Endodermal cell (in vitro differentiated cells): ENCODE data around the gene LRRC26. TPM values are rescaled to one million over a fixed set of nuclear protein-coding genes. Genes with fewer than 3 reads are reported as not detected.

Experiments
- DNase-seq: peaks from one replicate; pipeline ENCODE4 v3.0.0-alpha.2; 2017
- H3K27ac ChIP-seq: 2 replicates; pipeline ENCODE4 v1.5.1; 2013; ENCODE audit warnings: mild to moderate bottlenecking, low read depth, low read length, moderate library complexity
- H3K27me3 ChIP-seq: 2 replicates; pipeline ENCODE4 v1.6.1; 2013; ENCODE audit warnings: mild to moderate bottlenecking, low read length, moderate library complexity; ENCODE audit not compliant: insufficient read depth, control insufficient read depth, poor library complexity, severe bottlenecking
- H3K36me3 ChIP-seq: 2 replicates; pipeline ENCODE4 v1.7.0; 2013; ENCODE audit warnings: mild to moderate bottlenecking, low read length, moderate library complexity; ENCODE audit not compliant: control insufficient read depth, insufficient read depth
- H3K4me1 ChIP-seq: one replicate; pipeline ENCODE4 v1.7.0; 2013; ENCODE audit warnings: low read length; ENCODE audit not compliant: control insufficient read depth, insufficient read depth
- H3K4me3 ChIP-seq: 2 replicates; pipeline ENCODE4 v1.5.1; 2013; ENCODE audit warnings: mild to moderate bottlenecking, low read length, moderate library complexity
- H3K9ac ChIP-seq: 2 replicates; pipeline ENCODE4 v1.6.1; 2013; ENCODE audit warnings: mild to moderate bottlenecking, low read length, moderate library complexity; ENCODE audit not compliant: poor library complexity, severe bottlenecking; ENCODE audit errors: extremely low read depth
- H3K9me3 ChIP-seq: 2 replicates; pipeline ENCODE4 v1.6.1; 2013; ENCODE audit warnings: mild to moderate bottlenecking, low read length, moderate library complexity; ENCODE audit not compliant: control insufficient read depth
- H3K27ac Mint-ChIP-seq: 2 replicates; pipeline ENCODE4 v1.8.0; 2020; ENCODE audit warnings: mixed read lengths
- H3K27me3 Mint-ChIP-seq: 2 replicates; pipeline ENCODE4 v1.8.0; 2021; ENCODE audit warnings: mild to moderate bottlenecking, mixed read lengths; ENCODE audit not compliant: insufficient read depth
- H3K36me3 Mint-ChIP-seq: 2 replicates; pipeline ENCODE4 v1.8.0; 2020; ENCODE audit warnings: low read depth, mixed read lengths
- H3K4me1 Mint-ChIP-seq: 2 replicates; pipeline ENCODE4 v1.8.0; 2020; ENCODE audit warnings: mixed read lengths
- H3K4me3 Mint-ChIP-seq: 2 replicates; pipeline ENCODE4 v1.8.0; 2020; ENCODE audit warnings: mild to moderate bottlenecking, moderate library complexity, mixed read lengths
- H3K9me3 Mint-ChIP-seq: 2 replicates; pipeline ENCODE4 v1.8.0; 2020; ENCODE audit warnings: mild to moderate bottlenecking, mixed read lengths
- WGBS, 2 experiments: methylation state at CpG; one replicate each; pipeline versions ENCODE4 v1.1.5 to v1.1.7; 2013; ENCODE audit warnings: missing lambda C conversion rate in 2 of 2, mixed read lengths in 1 of 2; ENCODE audit not compliant: insufficient coverage in 1 of 2, insufficient read length in 1 of 2; 5-methylcytosine and 5-hydroxymethylcytosine counted together
- long read RNA-seq, 4 experiments: library from polyadenylated mRNA in 2 of 4; library from RNA in 1 of 4; library from capped mRNA in 1 of 4; stranded (forward) in 3 of 4; unstranded in 1 of 4; transcript quantifications; one replicate each; pipeline ENCODE4 v2.0.0, GENCODE V29; 2020 to 2021; ENCODE audit warnings: inconsistent platforms in 1 of 4
- polyA plus RNA-seq, 2 experiments: library from polyadenylated mRNA; stranded (reverse); fragments of 50-300 nt; gene quantifications; one replicate each; pipeline ENCODE4 v1.2.3, GENCODE V29; 2013
- total RNA-seq, 2 donors: library from RNA; stranded (reverse); fragmentation: NEBNext Ultra II Directional in 1 of 2; extraction: Animal tissue kit (Norgen Biotek cat#: 25700) in 1 of 2; gene quantifications; 2 replicates in 1 of 2; 3 replicates in 1 of 2; pipeline ENCODE4 v1.2.1, GENCODE V29; 2021
- TF ChIP-seq, protein P1 (sequence below): fragments of 200-600 bp; sonication (generic); conservative IDR thresholded peaks from 2 replicates; pipeline ENCODE4 v1.5.0; 2021; ENCODE audit warnings: antibody characterized with exemption, mild to moderate bottlenecking

LRRC26 gene, protein sequence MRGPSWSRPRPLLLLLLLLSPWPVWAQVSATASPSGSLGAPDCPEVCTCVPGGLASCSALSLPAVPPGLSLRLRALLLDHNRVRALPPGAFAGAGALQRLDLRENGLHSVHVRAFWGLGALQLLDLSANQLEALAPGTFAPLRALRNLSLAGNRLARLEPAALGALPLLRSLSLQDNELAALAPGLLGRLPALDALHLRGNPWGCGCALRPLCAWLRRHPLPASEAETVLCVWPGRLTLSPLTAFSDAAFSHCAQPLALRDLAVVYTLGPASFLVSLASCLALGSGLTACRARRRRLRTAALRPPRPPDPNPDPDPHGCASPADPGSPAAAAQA
- under 1 TPM in 1 of 2 donors, not detected in 1; 0.53 TPM for total RNA-seq
- 0.39 TPM for polyA plus RNA-seq (2013, experiment 1 of 2)
- not detected for polyA plus RNA-seq (2013, experiment 2 of 2)
- long read RNA-seq, experiment 1, partial matches to known transcripts, result 0 of 1 reads
- long read RNA-seq, experiment 1, other reads (novel, unspliced or antisense), result 0 of 1 reads
- long read RNA-seq, experiment 2, result 0 reads
- long read RNA-seq, experiment 3, result 0 reads
- long read RNA-seq, experiment 4, result 0 reads

DNA sequence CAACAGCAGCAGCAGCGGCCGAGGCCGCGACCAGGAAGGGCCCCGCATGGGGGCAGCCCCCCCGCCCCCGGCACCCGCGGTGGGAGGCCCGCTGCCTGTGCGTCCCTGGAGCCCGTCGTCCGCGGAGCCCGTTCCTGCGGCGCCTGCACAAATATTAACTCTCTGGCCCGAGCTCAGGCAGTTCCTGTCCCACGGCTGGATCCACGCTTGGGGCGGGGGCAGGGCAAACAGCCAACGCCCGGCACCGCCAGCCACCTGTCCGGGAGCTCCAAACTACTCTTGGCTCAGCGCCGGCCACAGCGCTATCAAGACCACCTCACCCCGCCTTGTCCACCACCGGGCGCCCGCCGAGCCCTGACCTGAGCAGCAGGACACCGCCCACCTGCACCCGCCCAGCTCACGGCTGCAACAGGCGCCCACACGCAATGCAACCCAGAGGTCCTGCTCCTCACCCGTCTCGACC is at the start of gene LRRC26:
LRRC26 (minus strand) TSS at position 156 of the 463 bp plus-strand sequence; CDS start at position 48, 108 bp downstream.
- Mint-ChIP-seq H3K36me3 (no peaks in the 10 kb centered on the region), H3K4me1 (no peaks in the 10 kb centered on the region), H3K9me3 (no peaks in the 10 kb centered on the region), H3K27ac (no peak within 1 kb of the TSS), H3K27me3 (peaks cover 75% of the 10 kb centered on the region), H3K4me3 (peak within 1 kb of the TSS; percentile 46)
- Histone ChIP-seq H3K27ac (no peak within 1 kb of the TSS), H3K4me3 (peak within 1 kb of the TSS; percentile 77), H3K9me3 (no peaks in the 10 kb centered on the region), H3K36me3 (no peaks in the 10 kb centered on the region), H3K9ac (no peak within 1 kb of the TSS), H3K4me1 (no peaks in the 10 kb centered on the region), H3K27me3 (peaks cover 95% of the 10 kb centered on the region)
- 14 to 26% methylated on average over 27 to 41 of the region's 41 CpGs for WGBS, 2 experiments
- TF ChIP-seq, protein P1, sequence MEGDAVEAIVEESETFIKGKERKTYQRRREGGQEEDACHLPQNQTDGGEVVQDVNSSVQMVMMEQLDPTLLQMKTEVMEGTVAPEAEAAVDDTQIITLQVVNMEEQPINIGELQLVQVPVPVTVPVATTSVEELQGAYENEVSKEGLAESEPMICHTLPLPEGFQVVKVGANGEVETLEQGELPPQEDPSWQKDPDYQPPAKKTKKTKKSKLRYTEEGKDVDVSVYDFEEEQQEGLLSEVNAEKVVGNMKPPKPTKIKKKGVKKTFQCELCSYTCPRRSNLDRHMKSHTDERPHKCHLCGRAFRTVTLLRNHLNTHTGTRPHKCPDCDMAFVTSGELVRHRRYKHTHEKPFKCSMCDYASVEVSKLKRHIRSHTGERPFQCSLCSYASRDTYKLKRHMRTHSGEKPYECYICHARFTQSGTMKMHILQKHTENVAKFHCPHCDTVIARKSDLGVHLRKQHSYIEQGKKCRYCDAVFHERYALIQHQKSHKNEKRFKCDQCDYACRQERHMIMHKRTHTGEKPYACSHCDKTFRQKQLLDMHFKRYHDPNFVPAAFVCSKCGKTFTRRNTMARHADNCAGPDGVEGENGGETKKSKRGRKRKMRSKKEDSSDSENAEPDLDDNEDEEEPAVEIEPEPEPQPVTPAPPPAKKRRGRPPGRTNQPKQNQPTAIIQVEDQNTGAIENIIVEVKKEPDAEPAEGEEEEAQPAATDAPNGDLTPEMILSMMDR, result no peak
- DNase-seq, result no peak

DNA sequence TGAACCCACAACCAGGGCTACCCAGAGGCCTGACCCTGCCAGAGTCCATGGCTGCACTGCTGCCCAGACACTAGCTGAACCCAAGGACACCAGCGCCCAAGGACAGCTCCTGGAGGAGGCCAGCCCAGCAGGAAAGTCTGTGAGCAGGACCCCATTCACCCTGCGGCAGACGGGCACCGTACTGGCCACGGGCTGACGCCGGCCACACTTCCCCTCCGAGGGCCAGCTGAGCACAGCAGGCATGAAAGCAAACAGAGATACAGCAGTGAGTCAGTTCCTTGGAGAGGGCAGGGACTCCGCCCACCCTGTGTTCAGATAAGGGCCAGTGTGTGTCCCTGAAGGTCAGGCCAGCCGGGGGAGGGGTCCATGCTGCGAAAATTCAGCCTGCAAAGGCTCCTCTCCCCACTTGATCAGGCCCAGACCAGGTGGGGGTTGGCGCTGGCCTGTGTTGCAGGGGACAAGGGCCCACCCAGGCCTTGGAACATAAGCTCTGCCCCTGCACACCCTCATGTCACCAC is 49.0 kb upstream of the LRRC26 start:
- Histone ChIP-seq H3K9ac (peak overlapping the region; percentile 30), H3K4me3 (no peak overlapping the region), H3K4me1 (peaks cover 23% of the 10 kb centered on the region), H3K27me3 (no peaks in the 10 kb centered on the region), H3K27ac (no peak overlapping the region), H3K36me3 (peaks cover 8% of the 10 kb centered on the region), H3K9me3 (no peaks in the 10 kb centered on the region)
- peak overlapping the region; percentile 76 for H3K27ac Mint-ChIP-seq
- H3K36me3 Mint-ChIP-seq, result peaks cover 7% of the 10 kb centered on the region
- TF ChIP-seq, protein P1, result no peak
- peak; percentile 81 for DNase-seq
- H3K27me3 Mint-ChIP-seq, result no peaks in the 10 kb centered on the region
- peak overlapping the region; percentile 19 for H3K4me3 Mint-ChIP-seq
- peaks cover 15% of the 10 kb centered on the region for H3K4me1 Mint-ChIP-seq
- 51 to 58% methylated on average over 6 to 12 of the region's 12 CpGs for WGBS, 2 experiments
- H3K9me3 Mint-ChIP-seq, result no peaks in the 10 kb centered on the region

DNA sequence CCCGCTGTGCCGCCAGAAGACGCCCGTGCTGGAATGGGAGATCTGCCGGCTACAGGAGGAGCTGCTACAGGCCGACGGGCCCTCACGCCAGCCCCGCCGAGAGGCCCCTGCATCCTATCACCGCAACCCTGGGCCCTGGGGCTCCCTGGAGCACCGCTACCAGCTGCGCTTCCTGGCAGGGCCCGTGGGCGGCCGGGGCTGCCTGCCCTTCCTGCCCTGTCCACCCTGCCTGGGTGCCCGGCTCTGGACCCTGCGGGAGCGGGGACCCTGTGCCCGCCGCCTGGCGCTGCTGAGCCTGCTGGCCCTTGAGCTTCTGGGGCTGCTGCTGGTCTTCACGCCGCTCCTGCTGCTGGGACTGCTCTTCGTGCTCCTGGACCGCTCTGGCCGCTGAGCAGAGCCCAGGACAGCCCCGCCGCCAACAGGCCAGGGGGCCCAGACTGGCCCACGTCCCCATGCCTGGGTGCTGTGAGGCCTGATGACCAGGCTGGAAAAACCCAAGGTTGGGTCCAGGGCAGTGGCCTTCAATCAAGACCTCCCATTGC is 48.4 kb upstream of the LRRC26 start:
- WGBS, 2 experiments, result 95 to 97% methylated on average over 26 to 30 of the region's 30 CpGs
- Mint-ChIP-seq H3K27ac (no peak overlapping the region), H3K4me1 (peaks cover 15% of the 10 kb centered on the region), H3K36me3 (peaks cover 7% of the 10 kb centered on the region), H3K9me3 (no peaks in the 10 kb centered on the region), H3K4me3 (peak overlapping the region; percentile 19), H3K27me3 (no peaks in the 10 kb centered on the region)
- Histone ChIP-seq H3K27me3 (no peaks in the 10 kb centered on the region), H3K4me1 (peaks cover 23% of the 10 kb centered on the region), H3K9ac (no peak overlapping the region), H3K9me3 (no peaks in the 10 kb centered on the region), H3K27ac (no peak overlapping the region), H3K4me3 (no peak overlapping the region), H3K36me3 (peaks cover 8% of the 10 kb centered on the region)
- TF ChIP-seq, protein P1, result no peak
- no peak for DNase-seq
